Esophagus squamous epithelium (tissue), 4 donors: ENCODE results near the gene ZNF432.

Experiments
- POLR2A ChIP-seq, 4 donors: fragments of 450-650 bp; IDR thresholded peaks; one replicate each; pipeline ENCODE4 v1.6.1; 2017; ENCODE audit warnings: antibody characterized with exemption in 4 of 4, mild to moderate bottlenecking in 4 of 4, moderate library complexity in 3 of 4
- TF ChIP-seq, protein P1 (sequence below), 6 experiments: fragments of 450-650 bp in 4 of 6; fragments of 200-600 bp in 2 of 6; sonication (generic) in 2 of 6; IDR thresholded peaks; one replicate each; pipeline ENCODE4 v1.5.1; 2016 to 2019; ENCODE audit warnings: antibody characterized with exemption in 6 of 6, mild to moderate bottlenecking in 4 of 6, moderate library complexity in 4 of 6

DNA sequence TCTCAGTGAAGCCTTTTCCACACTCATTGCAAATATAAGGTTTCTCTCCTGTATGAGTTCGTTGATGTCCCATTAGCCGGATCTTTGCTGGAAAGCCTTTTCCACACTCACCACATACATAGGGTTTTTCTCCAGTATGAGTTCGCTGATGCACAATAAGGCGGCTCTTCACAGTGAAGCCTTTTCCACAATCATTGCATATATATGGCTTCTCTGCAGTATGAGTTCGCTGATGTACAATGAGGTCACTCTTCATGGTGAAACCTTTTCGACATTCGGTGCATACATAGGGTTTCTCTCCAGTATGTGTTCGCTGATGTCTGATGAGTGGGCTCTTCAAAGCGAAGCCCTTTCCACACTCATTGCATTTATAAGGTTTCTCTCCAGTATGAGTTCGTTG is 55.2 kb downstream of the ZNF432 start:
- TF ChIP-seq, protein P1, sequence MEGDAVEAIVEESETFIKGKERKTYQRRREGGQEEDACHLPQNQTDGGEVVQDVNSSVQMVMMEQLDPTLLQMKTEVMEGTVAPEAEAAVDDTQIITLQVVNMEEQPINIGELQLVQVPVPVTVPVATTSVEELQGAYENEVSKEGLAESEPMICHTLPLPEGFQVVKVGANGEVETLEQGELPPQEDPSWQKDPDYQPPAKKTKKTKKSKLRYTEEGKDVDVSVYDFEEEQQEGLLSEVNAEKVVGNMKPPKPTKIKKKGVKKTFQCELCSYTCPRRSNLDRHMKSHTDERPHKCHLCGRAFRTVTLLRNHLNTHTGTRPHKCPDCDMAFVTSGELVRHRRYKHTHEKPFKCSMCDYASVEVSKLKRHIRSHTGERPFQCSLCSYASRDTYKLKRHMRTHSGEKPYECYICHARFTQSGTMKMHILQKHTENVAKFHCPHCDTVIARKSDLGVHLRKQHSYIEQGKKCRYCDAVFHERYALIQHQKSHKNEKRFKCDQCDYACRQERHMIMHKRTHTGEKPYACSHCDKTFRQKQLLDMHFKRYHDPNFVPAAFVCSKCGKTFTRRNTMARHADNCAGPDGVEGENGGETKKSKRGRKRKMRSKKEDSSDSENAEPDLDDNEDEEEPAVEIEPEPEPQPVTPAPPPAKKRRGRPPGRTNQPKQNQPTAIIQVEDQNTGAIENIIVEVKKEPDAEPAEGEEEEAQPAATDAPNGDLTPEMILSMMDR (IDR thresholded peaks at IDR 0.05), result no peak
- no peak for TF ChIP-seq POLR2A (IDR thresholded peaks at IDR 0.05)
